ENCODE data around the gene STOM.
"Not testable (repeated sequence)": the region's sequence is repeated elsewhere in the genome, so short reads cannot be mapped to it uniquely, and the experiment has no call there.

STOM gene

DNA sequence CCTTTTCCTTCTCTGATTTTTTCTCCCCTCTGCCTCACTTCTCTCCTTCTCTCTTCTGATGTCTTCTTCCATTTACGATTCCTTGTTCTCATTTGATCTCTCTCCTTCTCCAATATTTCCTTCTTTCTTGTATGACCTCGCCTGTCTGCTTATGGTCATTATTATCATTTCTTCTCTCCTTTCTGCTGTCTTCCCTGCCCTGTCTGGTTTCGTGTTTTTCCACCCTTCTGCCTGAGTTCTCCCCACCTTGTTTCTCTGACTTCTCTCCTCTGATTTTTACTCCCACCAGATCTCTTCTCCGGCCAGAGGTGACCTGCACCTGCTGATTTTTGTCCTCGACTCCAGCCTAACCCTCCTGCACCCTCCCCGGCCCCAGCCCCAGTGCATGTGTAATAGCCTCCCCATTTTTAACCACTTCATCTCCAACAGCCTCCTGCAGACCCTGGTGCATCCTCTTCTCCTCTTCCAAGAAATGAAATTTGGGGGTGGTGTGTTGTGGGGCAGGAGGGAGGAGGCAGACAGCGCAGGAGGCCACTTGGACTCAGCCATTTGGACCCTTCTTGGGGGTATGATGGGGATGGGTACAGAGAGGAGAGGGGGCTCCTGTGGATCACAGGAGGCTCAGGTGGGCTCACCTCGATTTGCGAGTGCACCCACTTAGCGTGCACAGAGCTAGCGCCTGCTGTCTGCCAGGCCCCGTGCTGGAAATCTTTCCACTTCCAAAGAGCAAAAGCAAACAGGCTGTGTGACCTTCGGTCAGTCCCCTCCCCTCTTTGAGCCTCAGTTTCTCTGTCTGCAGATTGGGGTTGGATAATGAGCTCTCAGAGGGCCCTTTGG is 69.5 kb downstream of the STOM start:
- DNase-seq (ENCODE audit: low read depth in 3 of 3): no peak

DNA sequence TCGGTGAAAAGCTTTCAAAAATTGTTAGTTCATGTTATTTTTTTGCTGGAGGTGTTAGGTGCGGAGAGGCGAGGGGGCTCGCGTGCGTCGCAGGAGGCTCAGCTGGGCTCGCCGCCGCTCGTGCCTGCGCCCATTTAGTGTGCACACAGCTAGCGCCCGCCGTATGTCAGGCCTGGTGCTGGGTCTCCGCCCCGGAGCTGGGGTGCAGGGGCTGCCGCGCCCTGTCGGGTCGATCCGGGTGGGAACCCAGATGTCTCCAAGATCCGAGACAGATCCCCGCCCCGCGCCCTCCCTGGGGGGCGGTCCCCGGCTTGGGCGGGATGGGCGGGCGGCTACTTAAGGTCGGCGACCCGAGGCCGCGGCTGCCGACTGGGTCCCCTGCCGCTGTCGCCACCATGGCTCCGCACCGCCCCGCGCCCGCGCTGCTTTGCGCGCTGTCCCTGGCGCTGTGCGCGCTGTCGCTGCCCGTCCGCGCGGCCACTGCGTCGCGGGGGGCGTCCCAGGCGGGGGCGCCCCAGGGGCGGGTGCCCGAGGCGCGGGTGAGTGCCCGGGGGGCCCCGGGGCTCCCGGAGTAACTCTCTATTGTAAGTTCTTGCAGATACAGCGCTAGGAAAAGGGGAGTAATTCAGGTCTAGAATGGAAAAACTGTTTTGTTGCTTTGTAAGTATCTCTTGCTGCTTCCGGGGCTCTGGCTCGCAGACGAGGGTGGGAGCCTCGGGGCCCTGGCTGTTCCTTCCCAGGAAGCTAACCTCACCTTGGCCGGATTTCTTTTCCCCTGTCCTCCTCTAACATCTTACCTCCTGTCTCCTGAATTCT is 70.4 kb downstream of the STOM start:
- DNase-seq (ENCODE audit: low read depth in 3 of 3): no peak

DNA sequence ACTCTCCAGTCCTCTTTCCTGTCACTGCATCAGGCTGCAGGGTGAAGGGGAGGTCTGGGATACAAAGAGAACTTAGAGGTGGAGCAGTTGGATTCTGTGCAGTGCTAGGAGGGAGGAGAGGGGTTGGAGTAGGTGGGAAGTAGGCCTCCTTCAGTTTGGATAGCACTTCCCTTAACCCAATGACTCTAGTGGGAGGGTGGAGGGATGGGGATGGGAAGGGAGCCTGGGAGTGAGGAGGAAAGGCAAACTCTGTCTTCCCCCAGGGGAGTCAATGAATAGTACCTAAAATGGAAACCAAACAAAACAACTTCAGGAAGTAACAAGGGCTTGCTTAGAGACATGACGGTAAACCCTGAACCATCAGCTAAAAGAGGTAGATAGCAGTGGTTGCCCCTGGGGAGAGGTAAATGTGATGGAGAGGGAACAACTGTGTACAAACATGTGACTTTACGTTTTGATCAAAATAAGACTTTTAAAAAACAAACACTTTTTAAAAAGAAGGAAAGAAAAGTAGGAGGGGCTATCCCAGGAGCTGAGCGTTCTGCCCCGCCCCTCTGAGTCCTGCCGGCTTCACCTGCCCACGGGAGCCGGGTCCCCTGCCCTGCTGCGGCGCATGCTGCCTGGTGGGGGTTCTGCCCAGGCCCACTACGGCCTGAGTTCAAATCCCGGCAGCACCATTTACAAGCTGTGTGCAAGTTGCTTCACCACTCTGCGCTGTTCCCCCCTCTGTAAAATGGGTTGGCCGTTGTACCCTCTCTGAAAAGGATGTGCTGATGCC is 71.2 kb downstream of the STOM start:
- no peak for DNase-seq (ENCODE audit: low read depth in 3 of 3)

DNA sequence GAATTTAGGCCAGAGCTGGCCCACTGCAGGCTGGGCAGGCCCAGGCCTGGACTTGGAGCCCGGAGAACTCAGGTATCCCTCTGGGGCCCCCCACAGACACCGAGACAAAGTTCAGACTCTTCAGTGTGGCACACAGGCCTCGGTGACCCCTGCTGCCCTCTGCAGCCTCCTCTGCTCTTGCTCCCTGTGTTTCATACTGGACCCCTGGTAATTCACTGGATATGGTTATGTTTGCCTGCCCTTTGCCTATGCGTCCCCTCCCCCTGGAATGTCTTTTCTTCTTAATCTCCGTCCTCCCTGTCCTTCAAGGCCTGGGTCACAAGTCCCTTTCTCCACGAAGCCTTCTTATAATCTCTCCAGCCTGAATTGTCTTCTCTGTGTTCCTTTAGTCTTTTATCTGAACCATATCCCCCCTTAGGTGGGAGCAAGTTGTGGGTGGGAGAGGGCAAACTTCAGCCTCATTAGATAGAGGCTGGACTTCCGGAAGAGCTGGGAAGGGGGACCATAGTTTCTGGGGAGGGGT is 72.0 kb downstream of the STOM start:
- no peak for DNase-seq (ENCODE audit: low read depth in 3 of 3)

DNA sequence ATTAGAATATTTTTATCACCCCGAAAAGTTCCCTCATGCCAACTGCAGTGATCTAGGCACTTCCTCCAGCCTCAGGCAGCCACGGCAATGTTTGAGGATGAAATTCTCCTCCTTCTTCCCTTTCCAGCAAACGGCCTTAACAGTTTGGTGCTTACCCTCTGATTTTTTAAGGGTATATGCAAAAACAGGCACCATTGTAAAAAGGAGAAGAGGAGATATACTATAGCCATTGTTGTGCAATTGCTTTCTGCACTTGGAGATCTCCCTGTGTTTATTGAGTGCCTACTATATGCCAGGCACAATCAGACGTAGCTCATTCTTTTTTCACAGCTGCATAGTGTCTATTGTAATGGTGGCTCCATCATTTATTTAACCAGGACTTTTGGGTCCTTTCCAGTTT is 72.7 kb downstream of the STOM start:
- no peak for DNase-seq (ENCODE audit: low read depth in 3 of 3)

DNA sequence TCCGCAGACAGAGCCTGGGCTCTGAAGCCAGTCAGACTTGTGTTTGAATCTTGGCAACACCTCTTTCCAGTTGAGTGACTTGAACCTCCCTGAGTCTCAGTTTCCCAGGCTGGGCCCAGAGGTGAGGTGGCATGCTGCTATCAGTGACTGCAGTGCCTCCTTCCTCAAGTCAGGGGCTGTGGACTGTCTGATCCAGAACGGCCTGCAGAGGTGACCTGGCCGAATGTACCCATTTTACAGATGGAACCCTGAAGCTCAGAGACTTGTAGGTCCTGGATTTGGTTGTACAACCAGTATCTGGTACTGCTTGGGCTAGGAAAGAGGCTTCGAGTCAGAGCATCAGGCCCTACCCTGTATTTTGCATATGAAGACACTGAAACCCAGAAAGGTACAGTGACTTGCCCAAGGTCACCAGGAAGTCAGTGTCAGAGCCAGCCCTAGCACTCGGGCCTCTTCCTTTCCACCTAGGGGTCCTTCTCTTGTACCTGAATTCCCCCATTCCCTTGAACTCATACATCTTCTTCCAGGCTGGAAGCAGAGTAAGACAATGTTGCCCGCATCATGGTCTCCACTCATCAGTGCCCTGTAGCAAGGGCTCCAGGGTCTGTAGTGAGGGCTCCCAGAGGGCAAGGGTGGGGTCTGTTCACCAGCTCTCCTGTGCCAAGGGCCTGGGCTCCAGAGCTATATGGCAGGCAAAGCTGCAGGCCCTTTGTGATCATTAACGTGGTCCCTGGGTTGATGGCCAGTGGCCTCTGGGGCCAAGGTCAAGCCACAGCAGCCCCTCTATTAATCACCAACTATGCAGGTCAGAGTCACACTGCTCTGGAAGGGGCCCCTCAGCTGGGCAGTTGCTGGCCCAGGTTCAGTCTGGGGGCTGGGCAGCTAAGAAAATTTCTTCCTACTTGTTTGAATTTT is 73.6 kb downstream of the STOM start:
- no peak for DNase-seq (ENCODE audit: low read depth in 3 of 3)

DNA sequence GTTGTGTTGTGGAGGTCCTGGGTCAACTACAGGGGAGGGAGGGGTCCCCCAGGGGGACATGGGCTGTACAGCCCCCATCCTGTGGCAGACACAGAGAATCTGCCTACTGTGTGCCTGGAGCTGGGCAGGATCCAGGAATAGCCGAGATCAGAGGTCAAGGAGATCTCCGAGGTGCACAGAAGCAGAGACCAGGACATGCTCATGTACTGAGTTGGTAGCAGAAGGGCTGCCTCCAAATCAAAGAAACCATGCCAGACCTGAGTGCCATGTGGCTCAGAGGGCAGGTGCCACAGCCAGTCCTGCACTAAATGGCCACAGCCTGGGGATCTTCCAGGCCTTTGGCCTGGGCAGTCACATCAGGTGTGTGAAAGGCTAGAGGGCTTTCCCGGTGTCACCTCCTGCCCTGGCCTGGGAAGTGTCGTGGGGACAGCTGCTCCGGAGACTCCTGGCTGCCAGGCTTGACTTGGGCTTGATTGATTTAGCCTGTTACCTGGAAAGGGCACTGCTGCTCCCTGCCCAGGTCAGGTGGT is 74.3 kb downstream of the STOM start:
- DNase-seq (ENCODE audit: low read depth in 3 of 3): no peak

DNA sequence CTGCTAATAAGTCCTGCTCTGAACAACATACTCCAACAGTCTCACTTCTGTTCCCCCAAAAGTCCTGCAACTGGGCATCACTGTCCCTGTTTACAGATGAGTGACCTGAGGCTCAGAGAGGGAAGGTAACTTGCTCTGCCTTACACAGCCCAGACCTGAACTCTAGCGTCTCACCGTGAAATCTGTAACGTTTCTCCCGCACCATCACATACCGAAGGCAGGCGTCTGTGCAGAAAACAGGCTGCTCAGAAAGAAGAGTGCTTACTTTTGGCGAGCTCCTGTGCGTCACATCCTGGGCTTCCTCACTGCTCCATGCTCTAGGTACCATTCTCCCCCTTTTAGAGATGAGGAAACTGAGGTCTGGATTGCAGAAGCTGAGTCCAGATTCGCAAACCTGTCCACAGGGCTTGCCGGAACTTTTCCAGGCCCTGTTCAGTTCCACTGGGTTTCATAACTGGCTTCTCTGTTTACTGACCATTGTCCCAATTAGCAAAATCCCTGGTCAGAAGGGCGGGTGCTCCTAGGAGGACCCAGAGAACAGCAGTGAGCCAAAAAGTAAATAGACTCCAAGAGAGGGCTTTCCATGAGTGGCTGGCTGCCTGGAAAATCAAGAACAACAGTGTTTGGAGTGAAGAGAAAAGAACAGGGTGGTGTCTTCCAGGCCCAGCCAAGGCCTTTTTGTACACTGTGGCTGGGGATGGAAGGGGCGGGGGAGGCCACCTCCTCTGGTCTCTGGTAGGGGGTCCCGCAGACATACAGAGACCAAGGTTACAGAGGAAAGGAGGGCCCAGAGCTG is 75.0 kb downstream of the STOM start:
- DNase-seq (ENCODE audit: low read depth in 3 of 3): no peak

DNA sequence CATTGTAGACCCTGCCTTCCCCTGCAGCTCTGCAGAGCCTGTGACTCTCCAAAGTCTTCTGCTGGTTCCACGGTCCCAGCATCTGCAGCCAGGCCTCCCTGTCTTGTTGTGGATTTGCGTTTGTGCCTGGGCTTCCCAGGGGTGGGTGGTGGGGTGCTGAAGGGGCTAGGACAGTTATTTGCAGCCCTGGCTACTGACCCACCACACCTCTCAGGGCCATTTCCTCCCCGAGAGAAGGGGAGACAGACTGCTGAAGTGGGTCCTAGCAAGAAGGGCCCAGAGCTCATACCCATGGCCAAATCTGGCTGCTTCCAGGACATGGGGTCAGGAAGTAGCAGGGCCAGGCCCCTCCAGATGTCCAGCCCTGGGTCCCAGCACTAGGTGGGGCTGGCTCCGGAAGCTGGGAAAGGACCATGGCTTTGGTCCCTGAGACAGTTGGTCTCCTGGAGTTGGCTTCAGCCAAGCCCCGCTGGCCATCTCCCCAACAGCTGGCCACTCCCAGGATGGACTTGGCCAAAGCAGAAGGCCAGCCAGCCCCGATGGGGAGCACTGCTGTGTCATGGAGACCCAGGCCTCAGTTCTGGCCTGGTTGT is 75.8 kb downstream of the STOM start:
- DNase-seq (ENCODE audit: low read depth in 3 of 3): no peak

DNA sequence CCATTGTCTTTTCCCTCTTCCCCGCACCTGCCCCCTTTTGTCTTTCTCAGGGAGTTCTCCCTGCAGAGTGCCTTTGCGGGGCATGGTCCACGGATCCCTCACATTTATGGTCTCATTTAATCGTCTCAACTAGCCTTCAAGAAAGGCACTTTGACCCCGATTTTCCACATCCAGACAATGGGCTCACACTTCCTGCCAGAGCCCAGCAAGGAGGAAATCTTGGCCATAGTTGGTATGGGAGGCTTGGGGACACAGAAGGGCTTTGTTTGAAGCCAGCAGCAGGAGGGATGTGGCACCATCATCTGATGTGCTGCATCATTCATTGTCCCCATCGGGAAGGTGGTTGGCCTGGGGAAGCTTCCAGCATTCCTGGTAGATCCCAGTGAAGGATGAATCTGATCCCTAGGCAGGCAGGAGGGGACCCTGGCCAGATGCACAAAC is 77.2 kb downstream of the STOM start:
- DNase-seq (ENCODE audit: low read depth in 3 of 3): no peak

DNA sequence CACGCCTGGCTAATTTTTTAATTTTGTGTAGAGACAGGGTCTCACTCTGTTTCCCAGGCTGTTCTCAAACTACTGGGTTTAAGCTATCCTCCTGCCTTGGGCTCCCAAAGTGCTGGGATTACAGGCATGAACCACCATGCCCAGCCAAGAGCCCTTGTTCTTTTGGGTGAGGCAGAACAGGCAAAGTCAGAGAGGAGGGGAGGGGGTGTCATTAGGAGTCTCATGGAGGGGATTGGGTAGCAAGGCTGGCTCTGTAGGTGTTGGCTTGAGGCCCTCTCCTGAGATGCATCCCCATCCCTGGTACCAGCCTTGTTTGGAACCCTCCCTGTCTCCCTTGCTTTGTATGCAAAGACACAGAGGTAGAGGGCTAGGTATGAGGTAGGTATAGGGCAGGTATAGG is 78.0 kb downstream of the STOM start:
- no peak for DNase-seq (ENCODE audit: low read depth in 3 of 3)

DNA sequence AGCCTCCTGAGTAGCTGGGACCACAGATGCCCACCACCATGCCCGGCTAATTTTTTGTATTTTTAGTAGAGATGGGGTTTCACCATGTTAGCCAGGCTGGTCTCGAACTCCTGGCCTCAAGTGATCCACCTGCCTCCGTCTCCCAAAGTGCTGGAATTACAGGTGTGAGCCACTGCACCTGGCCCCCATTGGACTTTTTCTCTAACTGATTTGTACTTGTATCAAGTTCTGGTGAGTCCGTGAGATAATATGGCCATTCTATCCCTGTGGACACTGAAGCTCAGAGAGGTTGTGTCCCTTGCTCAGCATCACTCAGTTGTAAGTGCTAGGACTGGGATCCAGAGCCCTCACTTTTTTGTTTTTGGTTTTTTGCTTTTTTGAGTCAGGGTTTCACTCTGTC is 78.5 kb downstream of the STOM start:
- DNase-seq (ENCODE audit: low read depth in 3 of 3): not testable (repeated sequence)

DNA sequence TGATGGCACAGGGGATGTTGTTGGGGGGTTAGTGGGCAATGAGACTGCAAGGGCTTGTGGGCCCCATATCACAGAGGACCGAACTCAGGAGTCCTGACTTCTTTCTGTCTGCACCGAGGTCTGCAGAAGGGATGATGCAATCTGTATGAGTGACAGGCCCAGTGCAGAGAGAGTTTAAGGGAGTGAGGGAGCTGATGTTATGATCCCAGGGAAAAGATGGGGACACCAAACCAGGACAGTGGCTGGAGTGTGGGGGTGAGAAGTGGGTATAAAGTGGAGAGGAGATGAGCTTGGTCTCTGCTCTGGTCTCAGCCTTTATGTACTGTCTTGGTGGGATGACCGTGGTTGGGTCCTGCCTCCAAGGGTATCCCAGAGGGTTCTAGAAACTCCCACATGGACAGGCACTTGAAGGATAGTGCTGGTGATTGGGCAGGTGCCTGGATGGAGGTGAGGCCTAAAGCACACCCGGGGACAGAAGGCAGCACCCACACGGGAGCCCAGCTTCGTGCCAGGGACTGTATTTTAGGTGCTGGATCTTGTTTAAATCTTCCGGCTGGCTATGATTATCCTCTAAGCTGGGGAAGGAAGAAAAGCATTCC is 80.2 kb downstream of the STOM start:
- no peak for DNase-seq (ENCODE audit: low read depth in 3 of 3)

DNA sequence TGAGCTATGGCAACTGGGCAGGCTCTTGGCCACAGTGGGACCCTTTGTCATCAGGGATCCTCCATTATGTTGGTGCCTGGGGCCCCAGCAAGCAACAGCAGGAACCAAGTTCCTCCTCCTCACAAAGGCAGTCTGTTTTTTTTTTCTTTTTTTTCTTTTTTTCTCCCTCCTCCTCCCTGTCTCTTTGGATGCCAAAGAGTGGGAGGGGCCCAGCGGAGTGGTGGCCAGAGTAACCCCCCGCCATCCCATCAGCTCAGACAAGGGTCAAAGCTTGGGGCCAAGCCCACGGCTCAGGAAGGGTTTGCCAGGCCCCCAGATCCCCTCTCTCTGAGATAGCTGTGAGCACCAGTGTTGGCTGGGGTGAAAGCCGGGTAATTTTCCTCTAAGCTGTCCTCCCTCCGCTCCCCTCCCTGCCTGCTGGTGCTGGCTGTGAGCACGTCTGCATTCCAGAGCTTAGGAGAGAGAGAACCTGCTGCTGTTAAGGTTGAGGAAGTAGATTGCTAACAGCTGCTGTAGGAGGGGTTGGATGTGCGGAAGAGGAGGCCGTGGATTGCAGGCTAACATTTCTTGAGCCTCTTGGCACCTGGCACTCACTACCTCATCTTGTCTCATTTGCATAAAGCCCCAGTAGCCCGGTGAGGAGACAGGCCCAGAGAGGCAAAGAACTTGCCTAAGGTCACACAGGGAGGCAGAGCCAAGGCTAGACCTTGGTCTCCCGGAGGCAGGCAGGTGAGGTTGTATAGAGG is 80.9 kb downstream of the STOM start:
- no peak for DNase-seq (ENCODE audit: low read depth in 3 of 3)

All from stimulated activated CD4-positive, alpha-beta T cell treated with anti-CD3 and anti-CD28 coated beads, TNF-alpha, amount 100 ng/mL, for 48 hours (primary cell).